Measurements from ENCODE around the gene MARK3. TPM values are rescaled to one million over a fixed set of nuclear protein-coding genes. Genes with fewer than 3 reads are reported as not detected.

MARK3 gene
- total RNA-seq, 4 donors from 2014 or later: 44.4 to 112 (median 67.5) TPM

DNA sequence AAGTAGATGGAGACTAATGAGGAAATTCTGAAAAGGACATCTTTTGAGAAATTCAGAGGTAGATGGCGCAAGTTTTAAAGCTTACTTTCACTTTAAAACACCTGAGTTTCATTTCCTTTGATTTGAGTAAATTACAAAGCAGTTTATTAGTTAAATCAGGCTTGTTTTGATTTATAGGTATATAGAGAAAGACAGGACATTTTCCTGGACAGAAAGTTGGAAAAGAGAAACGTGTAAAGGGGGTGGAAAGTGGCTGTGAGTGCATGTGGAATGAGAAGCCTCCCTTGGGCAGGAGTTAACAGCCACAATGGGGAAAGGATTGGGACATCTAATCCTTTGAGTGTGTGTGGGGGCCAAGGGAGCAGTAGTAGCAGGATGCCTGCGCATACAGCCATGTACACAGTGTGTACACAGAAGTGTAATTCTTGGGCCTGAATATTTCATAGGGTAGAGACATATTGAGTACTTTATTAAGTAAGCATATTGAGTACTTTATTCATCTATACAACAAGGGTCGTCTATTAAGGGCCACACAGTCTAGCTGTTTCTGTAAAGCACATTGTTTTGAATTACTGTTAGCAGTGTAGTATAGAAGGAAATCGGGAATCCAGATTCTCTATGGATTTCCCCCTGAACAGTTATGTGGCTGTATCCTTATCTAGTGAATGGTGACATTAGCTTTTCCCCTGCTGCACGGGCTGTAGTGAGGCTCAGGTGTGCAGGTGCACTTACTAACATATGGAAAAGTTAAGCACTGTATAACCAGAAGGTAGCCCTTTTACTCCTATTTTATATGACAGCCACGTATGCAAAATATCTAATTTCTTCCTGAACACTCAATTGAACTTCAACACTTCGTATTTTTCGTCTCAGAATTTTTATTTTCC is 19.1 kb downstream of the MARK3 start:
- peaks cover 16 to 68% (median 47%) of the 10 kb centered on the region in 3 donors for H3K4me1 ChIP-seq

DNA sequence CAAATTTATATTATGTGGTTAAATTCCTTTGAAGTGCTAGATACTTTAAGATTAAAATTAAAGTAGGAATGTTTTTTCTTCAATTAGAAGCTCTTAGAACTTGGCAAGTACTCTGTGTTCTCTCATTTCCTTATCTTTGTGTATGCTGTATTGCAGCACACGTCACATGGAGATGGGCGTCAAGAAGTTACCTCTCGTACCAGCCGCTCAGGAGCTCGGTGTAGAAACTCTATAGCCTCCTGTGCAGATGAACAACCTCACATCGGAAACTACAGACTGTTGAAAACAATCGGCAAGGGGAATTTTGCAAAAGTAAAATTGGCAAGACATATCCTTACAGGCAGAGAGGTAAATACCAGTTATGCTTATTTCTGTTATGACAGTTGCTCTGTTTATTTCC is 19.7 kb downstream of the MARK3 start:
- H3K9me3 ChIP-seq: no peaks in the 10 kb centered on the region
- 88 to 92% methylated on average over 7 of the region's 7 CpGs for WGBS, 2 donors
- H3K27me3 ChIP-seq: no peaks in the 10 kb centered on the region
- H3K36me3 ChIP-seq: peaks cover 0 to 42% (median 12%) of the 10 kb centered on the region in 3 donors
- no peak overlapping the region for H3K27ac ChIP-seq
- DNase-seq: no peak
- intact Hi-C loops (cut with DNase I): no loop called here
- no peak for TF ChIP-seq POLR2A (IDR thresholded peaks at IDR 0.05)
- TF ChIP-seq, protein P1, sequence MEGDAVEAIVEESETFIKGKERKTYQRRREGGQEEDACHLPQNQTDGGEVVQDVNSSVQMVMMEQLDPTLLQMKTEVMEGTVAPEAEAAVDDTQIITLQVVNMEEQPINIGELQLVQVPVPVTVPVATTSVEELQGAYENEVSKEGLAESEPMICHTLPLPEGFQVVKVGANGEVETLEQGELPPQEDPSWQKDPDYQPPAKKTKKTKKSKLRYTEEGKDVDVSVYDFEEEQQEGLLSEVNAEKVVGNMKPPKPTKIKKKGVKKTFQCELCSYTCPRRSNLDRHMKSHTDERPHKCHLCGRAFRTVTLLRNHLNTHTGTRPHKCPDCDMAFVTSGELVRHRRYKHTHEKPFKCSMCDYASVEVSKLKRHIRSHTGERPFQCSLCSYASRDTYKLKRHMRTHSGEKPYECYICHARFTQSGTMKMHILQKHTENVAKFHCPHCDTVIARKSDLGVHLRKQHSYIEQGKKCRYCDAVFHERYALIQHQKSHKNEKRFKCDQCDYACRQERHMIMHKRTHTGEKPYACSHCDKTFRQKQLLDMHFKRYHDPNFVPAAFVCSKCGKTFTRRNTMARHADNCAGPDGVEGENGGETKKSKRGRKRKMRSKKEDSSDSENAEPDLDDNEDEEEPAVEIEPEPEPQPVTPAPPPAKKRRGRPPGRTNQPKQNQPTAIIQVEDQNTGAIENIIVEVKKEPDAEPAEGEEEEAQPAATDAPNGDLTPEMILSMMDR (IDR thresholded peaks at IDR 0.05): no peak
- peaks cover 16 to 63% (median 45%) of the 10 kb centered on the region in 3 donors for H3K4me1 ChIP-seq
- no peak overlapping the region for H3K4me3 ChIP-seq

More for the DNA sequence above, 19.1 kb downstream of the MARK3 start:
- Histone ChIP-seq H3K36me3 (peaks cover 0 to 42% (median 12%) of the 10 kb centered on the region in 3 donors), H3K9me3 (no peaks in the 10 kb centered on the region), H3K4me3 (peak overlapping the region in 1 of 4 donors; percentile 26), H3K27me3 (no peaks in the 10 kb centered on the region), H3K27ac (no peak overlapping the region)
- no peak for DNase-seq
- intact Hi-C loops (cut with DNase I): no loop called here
- TF ChIP-seq, protein P1 (IDR thresholded peaks at IDR 0.05): no peak
- no peak for TF ChIP-seq POLR2A (IDR thresholded peaks at IDR 0.05)
- 62 to 73% methylated on average over 9 of the region's 9 CpGs for WGBS, 2 donors

DNA sequence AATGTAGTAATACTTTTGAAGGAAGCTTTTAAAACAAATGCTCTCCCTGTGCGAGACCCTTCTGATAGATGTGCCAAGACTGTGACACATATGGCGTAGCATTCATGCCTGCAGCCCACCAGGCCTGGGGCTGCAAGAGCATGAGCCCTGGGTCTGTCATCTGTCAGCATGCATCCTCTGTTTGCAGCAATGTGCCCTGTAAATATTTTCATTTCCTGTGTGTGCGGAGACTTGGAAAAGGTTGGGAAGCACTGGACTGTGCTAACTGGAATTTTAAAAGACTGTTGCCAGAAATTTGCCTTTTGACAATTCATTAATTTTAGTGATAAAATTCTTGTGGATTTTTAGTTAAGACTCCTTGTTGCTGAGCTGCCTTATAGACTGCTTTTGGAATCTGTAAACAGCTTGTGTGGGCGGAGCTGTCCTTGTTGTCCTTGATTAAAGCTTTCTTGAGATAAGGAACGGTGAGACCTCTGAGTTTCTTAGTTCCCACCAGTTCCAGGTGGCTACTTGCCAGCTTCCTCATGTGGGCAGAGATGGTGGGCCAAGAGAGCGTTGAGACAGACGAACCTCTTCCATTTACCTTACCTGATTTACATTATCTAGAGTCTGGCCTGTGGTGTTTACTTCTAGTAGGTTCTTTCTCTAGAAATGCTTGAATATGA is 23.4 kb downstream of the MARK3 start:
- no peaks in the 10 kb centered on the region for H3K27me3 ChIP-seq
- H3K4me3 ChIP-seq: no peak overlapping the region
- peaks cover 0 to 28% (median 22%) of the 10 kb centered on the region in 3 donors for H3K4me1 ChIP-seq
- no peak overlapping the region for H3K27ac ChIP-seq
- WGBS, 2 donors: 69 to 73% methylated on average over 6 to 7 of the region's 7 CpGs
- DNase-seq: no peak
- intact Hi-C loops (cut with DNase I): no loop called here
- H3K36me3 ChIP-seq: peaks cover 0 to 76% (median 12%) of the 10 kb centered on the region in 3 donors
- H3K9me3 ChIP-seq: no peaks in the 10 kb centered on the region
- TF ChIP-seq, protein P1 (IDR thresholded peaks at IDR 0.05): no peak
- TF ChIP-seq POLR2A (IDR thresholded peaks at IDR 0.05): no peak

DNA sequence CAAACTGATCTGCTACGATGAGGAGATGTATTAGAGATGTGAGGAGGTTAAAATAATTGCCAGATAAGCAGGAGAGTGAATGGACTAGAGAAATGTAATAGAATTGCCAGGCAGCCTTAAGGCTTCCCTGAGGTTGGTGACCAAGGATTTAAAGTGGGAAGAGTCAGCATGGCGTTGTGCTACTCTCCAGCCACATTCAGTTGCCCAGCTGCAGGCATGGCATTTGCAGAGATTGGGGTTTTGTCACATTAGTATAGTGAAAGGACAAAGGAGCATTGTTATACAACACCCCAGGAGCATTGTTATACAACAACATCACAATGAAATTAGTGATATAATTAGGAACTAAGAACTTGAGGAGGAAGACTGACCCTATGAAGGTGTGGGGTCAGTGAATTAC is 31.7 kb downstream of the MARK3 start:
- Histone ChIP-seq H3K27ac (no peak overlapping the region), H3K27me3 (no peaks in the 10 kb centered on the region), H3K4me3 (no peak overlapping the region), H3K9me3 (no peaks in the 10 kb centered on the region), H3K4me1 (peaks cover 0 to 17% (median 0%) of the 10 kb centered on the region in 3 donors), H3K36me3 (peaks cover 0 to 36% (median 0%) of the 10 kb centered on the region in 3 donors)
- no peak for DNase-seq
- no peak for TF ChIP-seq POLR2A (IDR thresholded peaks at IDR 0.05)
- TF ChIP-seq, protein P1 (IDR thresholded peaks at IDR 0.05): no peak
- intact Hi-C loops (cut with DNase I): no loop called here
- 93 to 97% methylated on average over 2 of the region's 2 CpGs for WGBS, 2 donors

DNA sequence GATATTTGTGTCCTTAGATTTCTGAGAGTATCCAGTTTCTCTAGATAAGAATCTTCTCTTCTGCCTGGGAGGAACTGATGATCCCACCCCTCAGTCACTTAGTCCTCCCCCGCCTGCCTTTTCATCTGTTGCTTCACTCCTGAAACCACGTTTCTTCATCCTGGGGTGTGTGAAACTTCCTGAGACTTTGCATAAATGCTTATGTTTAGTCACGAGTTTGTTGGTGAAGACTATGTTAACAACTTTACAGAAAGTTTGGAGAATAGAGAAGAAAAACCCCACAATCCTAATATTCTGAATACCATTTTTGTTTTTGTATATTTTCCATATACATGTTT is 33.2 kb downstream of the MARK3 start:
- no peak for TF ChIP-seq POLR2A (IDR thresholded peaks at IDR 0.05)
- TF ChIP-seq, protein P1 (IDR thresholded peaks at IDR 0.05): no peak
- no peaks in the 10 kb centered on the region for H3K9me3 ChIP-seq
- H3K4me1 ChIP-seq: peaks cover 0 to 32% (median 0%) of the 10 kb centered on the region in 3 donors
- H3K36me3 ChIP-seq: peaks cover 0 to 23% (median 0%) of the 10 kb centered on the region in 3 donors
- no peak for DNase-seq
- 57 to 68% methylated on average over 3 of the region's 3 CpGs for WGBS, 2 donors
- H3K4me3 ChIP-seq: no peak overlapping the region
- intact Hi-C loops (cut with DNase I): no loop called here
- H3K27me3 ChIP-seq: no peaks in the 10 kb centered on the region
- H3K27ac ChIP-seq: no peak overlapping the region
